HL-60 (cell line): ENCODE results near the gene FBXO9.

Source experiments
- CTCF ChIP-seq: IDR thresholded peaks from one replicate; pipeline ENCODE4 v1.5.1; 2011; ENCODE audit warnings: low read length, control low read depth, inconsistent platforms; ENCODE audit not compliant: insufficient read depth
- GABPA ChIP-seq: IDR thresholded peaks from 2 replicates; pipeline ENCODE4 v1.6.1; 2012; ENCODE audit warnings: low read depth
- POLR2AphosphoS5 ChIP-seq: IDR thresholded peaks from 2 replicates; pipeline ENCODE4 v1.6.1; 2012; ENCODE audit warnings: low read depth

GRCh38 chr6:53133961-53134360 lies 68.8 kb downstream of the FBXO9 start:
- TF ChIP-seq CTCF: no peak
- no peak for TF ChIP-seq POLR2AphosphoS5
- TF ChIP-seq GABPA: no peak
